ENCODE results near the gene CDCA7L.

- TF ChIP-seq REST (IDR thresholded peaks at IDR 0.05; ENCODE audit: low read depth) (no peak), RAD21 (IDR thresholded peaks at IDR 0.05; ENCODE audit: low read depth) (no peak), TAF1 (IDR thresholded peaks at IDR 0.05; ENCODE audit: low read depth) (no peak), USF1 (IDR thresholded peaks at IDR 0.05) (no peak), TCF12 (IDR thresholded peaks at IDR 0.05; ENCODE audit: low read depth) (no peak)
Measured at GRCh38 chr7:21916176-21916575, 29.5 kb downstream of the CDCA7L start.

All from Ishikawa (cell line).